GM12878 (cell line): ENCODE results near the gene MAPK8IP3. TPM values are rescaled to one million over a fixed set of nuclear protein-coding genes. Genes with fewer than 3 reads are reported as not detected.

Experiments
- ATAC-seq: fragments of 200-7000 bp; cut with Tn5 transposase; 3 replicates; pipeline ENCODE4 v1.9.1; 2020; ENCODE audit warnings: mild to moderate bottlenecking, moderate library complexity
- BruUV-seq: library from RNA; stranded (reverse); fragments of 400-500 nt; replicated peaks from 2 replicates; lab custom pipeline; 2021; lab: Mats Ljungman, UMichigan
- CTCF ChIA-PET: fragments of 300-600 bp; sonication (Branson Sonifier 250); formaldehyde crosslinking; extraction: SDS; loops from one replicate; lab custom pipeline; 2021; ENCODE audit warnings: inconsistent platforms; lab: Yijun Ruan, JAX
- POLR2A ChIA-PET: fragments of 350-600 bp; formaldehyde crosslinking; extraction: SDS; loops from one replicate; lab custom pipeline; 2021; ENCODE audit warnings: inconsistent platforms; lab: Charles Lee
- RAD21 ChIA-PET: fragments of 300-600 bp; sonication (Branson Sonifier 250); formaldehyde crosslinking; loops from one replicate; lab custom pipeline; 2023; ENCODE audit warnings: antibody characterized with exemption; ENCODE audit not compliant: unreplicated experiment; lab: Charles Lee
- SMC1A ChIA-PET: fragments of 300-600 bp; sonication (Branson Sonifier 250); formaldehyde crosslinking; loops from one replicate; lab custom pipeline; 2023; ENCODE audit not compliant: unreplicated experiment, uncharacterized antibody; lab: Charles Lee
- DNase-seq: peaks from one replicate; pipeline ENCODE4 v3.0.0-alpha.2; 2011; ENCODE audit warnings: low read depth, low spot score
- FAIRE-seq: peaks from 3 replicates; lab custom pipeline; 2011; peaks lifted over from hg19 to GRCh38; lab: Jason Lieb, UNC
- H2AFZ ChIP-seq: 2 replicates; pipeline ENCODE4 v1.6.0; 2011; ENCODE audit warnings: low read depth, low read length, control low read depth; ENCODE audit not compliant: control insufficient read depth
- H3K27ac ChIP-seq: 2 replicates; pipeline ENCODE4 v1.5.1; 2011; ENCODE audit warnings: control low read depth; ENCODE audit not compliant: control insufficient read depth, insufficient read depth
- H3K27me3 ChIP-seq, 2 experiments: replicated peaks in 1 of 2; 2 replicates each; pipeline versions ENCODE4 v1.6.0 to v1.6.1; 2011; ENCODE audit warnings: low read length in 1 of 2; ENCODE audit not compliant: control insufficient read depth in 2 of 2, insufficient read depth in 2 of 2
- H3K36me3 ChIP-seq, 2 experiments: 2 replicates each; pipeline ENCODE4 v1.5.1; 2011; ENCODE audit warnings: low read length in 1 of 2; ENCODE audit not compliant: control insufficient read depth in 2 of 2, insufficient read depth in 2 of 2
- H3K4me1 ChIP-seq: 2 replicates; pipeline ENCODE4 v1.6.1; 2011; ENCODE audit warnings: mild to moderate bottlenecking, low read length, moderate library complexity, mixed read lengths; ENCODE audit not compliant: control insufficient read depth, insufficient read depth
- H3K4me2 ChIP-seq: 2 replicates; pipeline ENCODE4 v1.6.0; 2011; ENCODE audit warnings: control low read depth; ENCODE audit not compliant: control insufficient read depth, insufficient read depth
- H3K4me3 ChIP-seq: fragments of 200-600 bp; sonication (generic); 2 replicates; pipeline ENCODE4 v1.5.1; 2016
- H3K79me2 ChIP-seq: 2 replicates; pipeline ENCODE4 v1.6.0; 2011; ENCODE audit warnings: low read length; ENCODE audit not compliant: control insufficient read depth, insufficient read depth
- H3K9ac ChIP-seq: 2 replicates; pipeline ENCODE4 v1.8.0; 2011; ENCODE audit warnings: low read length, control low read depth, mixed read lengths; ENCODE audit not compliant: control insufficient read depth, insufficient read depth
- H3K9me3 ChIP-seq: replicated peaks from 3 replicates; pipeline ENCODE4 v1.5.1; 2011; ENCODE audit warnings: mild to moderate bottlenecking, low read length; ENCODE audit not compliant: control insufficient read depth, insufficient read depth
- H4K20me1 ChIP-seq: 2 replicates; pipeline ENCODE4 v1.6.0; 2011; ENCODE audit not compliant: control insufficient read depth, insufficient read depth
- BMI1 ChIP-seq: fragments of 450-650 bp; IDR thresholded peaks from 2 replicates; pipeline ENCODE4 v1.6.1; 2016; ENCODE audit warnings: mild to moderate bottlenecking, moderate library complexity, borderline replicate concordance
- BRCA1 ChIP-seq: IDR thresholded peaks from 2 replicates; pipeline ENCODE4 v1.6.1; 2011; ENCODE audit warnings: low read depth, low read length, improper control_type of control experiment
- CBX3 ChIP-seq: fragments of 200-600 bp; sonication (generic); IDR thresholded peaks from 2 replicates; pipeline ENCODE4 v1.6.1; 2016; ENCODE audit warnings: low read depth, borderline replicate concordance
- CBX5 ChIP-seq: sonication (generic); IDR thresholded peaks from 2 replicates; pipeline ENCODE4 v1.6.1; 2016; ENCODE audit warnings: low read depth, moderate library complexity, mild to moderate bottlenecking, inconsistent platforms
- FOS ChIP-seq: IDR thresholded peaks from 3 replicates; pipeline ENCODE4 v1.6.1; 2011; ENCODE audit warnings: borderline replicate concordance; ENCODE audit not compliant: insufficient read length; ENCODE audit errors: extremely low read depth
- HDGF ChIP-seq: fragments of 450-650 bp; IDR thresholded peaks from 2 replicates; pipeline ENCODE4 v1.6.1; 2016; ENCODE audit warnings: antibody characterized with exemption
- JUND ChIP-seq: IDR thresholded peaks from 2 replicates; pipeline ENCODE4 v1.6.1; 2012; ENCODE audit warnings: low read depth, mild to moderate bottlenecking, low read length, improper control_type of control experiment, moderate library complexity
- MEF2A ChIP-seq: IDR thresholded peaks from 2 replicates; pipeline ENCODE4 v1.6.1; 2011; ENCODE audit warnings: low read depth, mild to moderate bottlenecking, low read length, moderate library complexity; ENCODE audit not compliant: insufficient read depth
- RBBP5 ChIP-seq: fragments of 200-600 bp; sonication (generic); conservative IDR thresholded peaks from 2 replicates; pipeline ENCODE4 v1.6.1; 2016
- RFX5 ChIP-seq: IDR thresholded peaks from 2 replicates; pipeline ENCODE4 v1.6.1; 2011; ENCODE audit warnings: low read depth, low read length, improper control_type of control experiment
- SIN3A ChIP-seq: IDR thresholded peaks from 2 replicates; pipeline ENCODE4 v1.6.1; 2012; ENCODE audit warnings: low read depth, low read length, improper control_type of control experiment
- SMAD1 ChIP-seq: fragments of 450-650 bp; IDR thresholded peaks from 2 replicates; pipeline ENCODE4 v1.6.1; 2018; ENCODE audit warnings: mild to moderate bottlenecking, low read depth; ENCODE audit not compliant: partially characterized antibody
- SMARCA5 ChIP-seq: fragments of 450-650 bp; IDR thresholded peaks from 2 replicates; pipeline ENCODE4 v1.6.1; 2017; ENCODE audit warnings: mild to moderate bottlenecking
- SMC3 ChIP-seq: IDR thresholded peaks from 2 replicates; pipeline ENCODE4 v1.6.1; 2011; ENCODE audit warnings: low read length, improper control_type of control experiment, borderline replicate concordance
- STAT1 ChIP-seq: fragments of 450-650 bp; conservative IDR thresholded peaks from 2 replicates; pipeline ENCODE4 v1.6.1; 2014; ENCODE audit warnings: antibody characterized with exemption, mild to moderate bottlenecking
- TCF12 ChIP-seq: IDR thresholded peaks from 2 replicates; pipeline ENCODE4 v1.6.1; 2011; ENCODE audit warnings: low read depth, mild to moderate bottlenecking, low read length
- WGBS: methylation state at CpG from one replicate; pipeline ENCODE4 v1.1.6; 2016; ENCODE audit warnings: low lambda C conversion rate; ENCODE audit not compliant: insufficient replicate concordance, insufficient coverage; ENCODE audit errors: missing lambda C conversion rate; 5-methylcytosine and 5-hydroxymethylcytosine counted together
- in situ Hi-C: fragments of 300-500 bp; cut with MboI; formaldehyde crosslinking; loops from 9 replicates; pipeline ENCODE4 v1.14.3; 2018; ENCODE audit warnings: mixed read lengths
- intact Hi-C: fragments of 100-400 bp; cut with micrococcal nuclease; formaldehyde crosslinking; loops from one replicate; pipeline ENCODE4 v1.14.2; 2022; ENCODE audit not compliant: unreplicated experiment
- polyA plus RNA-seq, 11 experiments: library from polyadenylated mRNA; depleted of rRNA in 4 of 11; unstranded in 6 of 11; stranded (reverse) in 5 of 11; fragments of >200 nt; fragmentation: Nextera tagmentation in 4 of 11; fragmentation: Illumina TruSeq in 1 of 11; extraction: Ambion mirVana in 4 of 11; extraction: Trizol in 1 of 11; gene quantifications; 1 replicate in 1 of 11; 2 replicates in 10 of 11; pipeline versions ENCODE4 v1.2.1 to v1.2.3, GENCODE V29; 2011 to 2016; ENCODE audit warnings: inconsistent platforms in 2 of 11, missing spikeins in 2 of 11, low read depth in 1 of 11
- total RNA-seq, 4 experiments: library from RNA; depleted of rRNA in 3 of 4; stranded (reverse); fragments of >200 nt in 3 of 4; fragmentation: Illumina TruSeq in 1 of 4; extraction: Trizol in 1 of 4; gene quantifications; 2 replicates each; pipeline versions ENCODE4 v1.2.1 to v1.2.3, GENCODE V29; 2013 to 2021
- TF ChIP-seq, protein P1 (sequence below): fragments of 450-650 bp; IDR thresholded peaks from 2 replicates; pipeline ENCODE4 v1.6.1; 2017; ENCODE audit warnings: borderline replicate concordance
- TF ChIP-seq, protein P2 (sequence below): IDR thresholded peaks from 2 replicates; pipeline ENCODE4 v1.6.1; 2012; ENCODE audit warnings: improper control_type of control experiment, low read depth, low read length; ENCODE audit not compliant: insufficient replicate concordance

Gene MAPK8IP3
- total and polyA plus RNA-seq, 10 of the 15 experiments (the other 5 are each of a cell fraction or from before 2014, with no cell fraction given), result 0.06 to 67.9 (median 18.2) TPM

DNA sequence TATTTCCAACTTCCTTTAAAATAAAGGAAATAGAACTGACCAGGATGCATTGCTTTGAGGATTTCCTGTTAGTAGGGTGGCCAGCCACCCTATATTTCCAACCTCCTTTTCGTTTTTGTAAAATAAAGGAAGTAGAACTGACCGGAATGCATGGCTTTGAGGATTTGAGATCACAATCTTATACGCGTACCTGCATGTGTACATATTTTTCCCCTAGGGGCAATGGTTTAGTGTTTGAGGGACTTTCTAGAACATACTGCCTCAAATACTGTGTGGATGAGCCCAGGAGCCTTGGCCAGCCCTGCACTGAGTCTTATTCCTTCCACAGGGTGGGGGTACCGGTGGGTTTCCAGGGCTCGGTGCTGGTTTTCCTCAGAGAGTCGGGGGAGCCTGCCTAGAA lies 25.6 kb downstream of the MAPK8IP3 start:
- Histone ChIP-seq H3K27ac (no peak overlapping the region), H3K4me1 (no peaks in the 10 kb centered on the region), H3K36me3 (peaks cover 1 to 38% of the 10 kb centered on the region in 2 experiments), H3K9ac (no peak overlapping the region), H3K4me2 (no peak overlapping the region)
- no peak for DNase-seq
- CTCF ChIA-PET, result no interaction called here
- FAIRE-seq, result no peak
- in situ Hi-C loops, result no loop called here
- TF ChIP-seq MEF2A (no peak), RFX5 (no peak), SMC3 (no peak), STAT1 (no peak), JUND (no peak), BMI1 (no peak), TCF12 (no peak), HDGF (no peak), SMARCA5 (no peak), BRCA1 (no peak), SMAD1 (no peak), CBX5 (no peak), RBBP5 (no peak), CBX3 (no peak), FOS (no peak), SIN3A (no peak)
- TF ChIP-seq, protein P1, sequence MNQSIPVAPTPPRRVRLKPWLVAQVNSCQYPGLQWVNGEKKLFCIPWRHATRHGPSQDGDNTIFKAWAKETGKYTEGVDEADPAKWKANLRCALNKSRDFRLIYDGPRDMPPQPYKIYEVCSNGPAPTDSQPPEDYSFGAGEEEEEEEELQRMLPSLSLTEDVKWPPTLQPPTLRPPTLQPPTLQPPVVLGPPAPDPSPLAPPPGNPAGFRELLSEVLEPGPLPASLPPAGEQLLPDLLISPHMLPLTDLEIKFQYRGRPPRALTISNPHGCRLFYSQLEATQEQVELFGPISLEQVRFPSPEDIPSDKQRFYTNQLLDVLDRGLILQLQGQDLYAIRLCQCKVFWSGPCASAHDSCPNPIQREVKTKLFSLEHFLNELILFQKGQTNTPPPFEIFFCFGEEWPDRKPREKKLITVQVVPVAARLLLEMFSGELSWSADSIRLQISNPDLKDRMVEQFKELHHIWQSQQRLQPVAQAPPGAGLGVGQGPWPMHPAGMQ, result no peak
- TF ChIP-seq, protein P2, sequence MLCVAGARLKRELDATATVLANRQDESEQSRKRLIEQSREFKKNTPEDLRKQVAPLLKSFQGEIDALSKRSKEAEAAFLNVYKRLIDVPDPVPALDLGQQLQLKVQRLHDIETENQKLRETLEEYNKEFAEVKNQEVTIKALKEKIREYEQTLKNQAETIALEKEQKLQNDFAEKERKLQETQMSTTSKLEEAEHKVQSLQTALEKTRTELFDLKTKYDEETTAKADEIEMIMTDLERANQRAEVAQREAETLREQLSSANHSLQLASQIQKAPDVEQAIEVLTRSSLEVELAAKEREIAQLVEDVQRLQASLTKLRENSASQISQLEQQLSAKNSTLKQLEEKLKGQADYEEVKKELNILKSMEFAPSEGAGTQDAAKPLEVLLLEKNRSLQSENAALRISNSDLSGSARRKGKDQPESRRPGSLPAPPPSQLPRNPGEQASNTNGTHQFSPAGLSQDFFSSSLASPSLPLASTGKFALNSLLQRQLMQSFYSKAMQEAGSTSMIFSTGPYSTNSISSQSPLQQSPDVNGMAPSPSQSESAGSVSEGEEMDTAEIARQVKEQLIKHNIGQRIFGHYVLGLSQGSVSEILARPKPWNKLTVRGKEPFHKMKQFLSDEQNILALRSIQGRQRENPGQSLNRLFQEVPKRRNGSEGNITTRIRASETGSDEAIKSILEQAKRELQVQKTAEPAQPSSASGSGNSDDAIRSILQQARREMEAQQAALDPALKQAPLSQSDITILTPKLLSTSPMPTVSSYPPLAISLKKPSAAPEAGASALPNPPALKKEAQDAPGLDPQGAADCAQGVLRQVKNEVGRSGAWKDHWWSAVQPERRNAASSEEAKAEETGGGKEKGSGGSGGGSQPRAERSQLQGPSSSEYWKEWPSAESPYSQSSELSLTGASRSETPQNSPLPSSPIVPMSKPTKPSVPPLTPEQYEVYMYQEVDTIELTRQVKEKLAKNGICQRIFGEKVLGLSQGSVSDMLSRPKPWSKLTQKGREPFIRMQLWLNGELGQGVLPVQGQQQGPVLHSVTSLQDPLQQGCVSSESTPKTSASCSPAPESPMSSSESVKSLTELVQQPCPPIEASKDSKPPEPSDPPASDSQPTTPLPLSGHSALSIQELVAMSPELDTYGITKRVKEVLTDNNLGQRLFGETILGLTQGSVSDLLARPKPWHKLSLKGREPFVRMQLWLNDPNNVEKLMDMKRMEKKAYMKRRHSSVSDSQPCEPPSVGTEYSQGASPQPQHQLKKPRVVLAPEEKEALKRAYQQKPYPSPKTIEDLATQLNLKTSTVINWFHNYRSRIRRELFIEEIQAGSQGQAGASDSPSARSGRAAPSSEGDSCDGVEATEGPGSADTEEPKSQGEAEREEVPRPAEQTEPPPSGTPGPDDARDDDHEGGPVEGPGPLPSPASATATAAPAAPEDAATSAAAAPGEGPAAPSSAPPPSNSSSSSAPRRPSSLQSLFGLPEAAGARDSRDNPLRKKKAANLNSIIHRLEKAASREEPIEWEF, result no peak
- TF ChIP-seq, all 136 proteins: peak for 0
- no peaks in the 10 kb centered on the region; the same call in 1 of the 2 replicates for H3K79me2 ChIP-seq
- ChIA-PET SMC1A (no interaction called here), POLR2A (no interaction called here), RAD21 (no interaction called here)
- H2AFZ ChIP-seq, result no peak overlapping the region
- no peak for ATAC-seq
- no peak overlapping the region for H3K4me3 ChIP-seq
- peaks cover 5% of the 10 kb centered on the region; the same call in 1 of the 3 replicates for H3K9me3 ChIP-seq
- no peaks in the 10 kb centered on the region; the same call in 1 of the 2 replicates for H4K20me1 ChIP-seq
- no peaks in the 10 kb centered on the region for H3K27me3 ChIP-seq
- 69% methylated on average over 7 of the region's 7 CpGs for WGBS
- intact Hi-C loops, result no loop called here
- no TSS peak for BruUV-seq
